Astrocyte (in vitro differentiated cells and primary cell): Measurements from ENCODE around the gene IL1RAPL2. TPM values are rescaled to one million over a fixed set of nuclear protein-coding genes. Genes with fewer than 3 reads are reported as not detected.

Experiments used
- DNase-seq: peaks from one replicate; pipeline ENCODE4 v3.0.0-alpha.2; 2010; ENCODE audit warnings: low read depth
- FAIRE-seq: peaks from 2 replicates; lab custom pipeline; 2011; peaks lifted over from hg19 to GRCh38; lab: Jason Lieb, UNC
- H2AFZ ChIP-seq: 2 replicates; pipeline ENCODE4 v1.6.0; 2012; ENCODE audit warnings: low read depth, low read length, inconsistent platforms
- H3K27ac ChIP-seq: 2 replicates; pipeline ENCODE4 v1.5.1; 2011; ENCODE audit warnings: low read depth, low read length, inconsistent platforms
- H3K27me3 ChIP-seq: 2 replicates; pipeline ENCODE4 v1.6.0; 2011; ENCODE audit warnings: low read length, inconsistent platforms; ENCODE audit not compliant: insufficient read depth
- H3K36me3 ChIP-seq: 2 replicates; pipeline ENCODE4 v1.5.1; 2011; ENCODE audit warnings: low read length, inconsistent platforms; ENCODE audit not compliant: insufficient read depth
- H3K4me1 ChIP-seq: 2 replicates; pipeline ENCODE4 v1.5.1; 2011; ENCODE audit warnings: low read length, inconsistent platforms; ENCODE audit not compliant: insufficient read depth
- H3K4me2 ChIP-seq: 2 replicates; pipeline ENCODE4 v1.6.0; 2012; ENCODE audit warnings: low read length, inconsistent platforms
- H3K4me3 ChIP-seq: 2 replicates; pipeline ENCODE4 v1.5.1; 2011; ENCODE audit warnings: low read depth, mild to moderate bottlenecking, low read length, inconsistent platforms; ENCODE audit not compliant: insufficient read depth
- H3K79me2 ChIP-seq: 2 replicates; pipeline ENCODE4 v1.6.0; 2012; ENCODE audit warnings: mild to moderate bottlenecking, low read length, inconsistent platforms; ENCODE audit not compliant: insufficient read depth
- H3K9ac ChIP-seq: 2 replicates; pipeline ENCODE4 v1.6.0; 2012; ENCODE audit warnings: mild to moderate bottlenecking, low read length, inconsistent platforms
- H3K9me3 ChIP-seq: 2 replicates; pipeline ENCODE4 v1.5.1; 2012; ENCODE audit warnings: low read depth, mild to moderate bottlenecking, low read length, inconsistent platforms; ENCODE audit not compliant: insufficient read depth
- H4K20me1 ChIP-seq: 2 replicates; pipeline ENCODE4 v1.6.0; 2012; ENCODE audit warnings: low read length, inconsistent platforms; ENCODE audit not compliant: insufficient read depth
- H3K27ac Mint-ChIP-seq: one replicate; pipeline ENCODE4 v1.8.0; 2021; ENCODE audit warnings: mild to moderate bottlenecking, mixed read lengths; ENCODE audit not compliant: unreplicated experiment
- H3K27me3 Mint-ChIP-seq: one replicate; pipeline ENCODE4 v1.8.0; 2021; ENCODE audit warnings: low read depth, mixed read lengths; ENCODE audit not compliant: unreplicated experiment
- H3K36me3 Mint-ChIP-seq: one replicate; pipeline ENCODE4 v1.8.0; 2021; ENCODE audit warnings: low read depth, mixed read lengths; ENCODE audit not compliant: unreplicated experiment
- H3K4me1 Mint-ChIP-seq: one replicate; pipeline ENCODE4 v1.8.0; 2021; ENCODE audit warnings: low read depth, mixed read lengths; ENCODE audit not compliant: unreplicated experiment
- H3K4me3 Mint-ChIP-seq: one replicate; pipeline ENCODE4 v1.8.0; 2021; ENCODE audit warnings: mild to moderate bottlenecking, moderate library complexity, mixed read lengths; ENCODE audit not compliant: unreplicated experiment
- H3K9me3 Mint-ChIP-seq: one replicate; pipeline ENCODE4 v1.8.0; 2021; ENCODE audit warnings: mild to moderate bottlenecking, mixed read lengths; ENCODE audit not compliant: unreplicated experiment
- CTCF ChIP-seq: IDR thresholded peaks from 2 replicates; pipeline ENCODE4 v1.5.1; 2011; ENCODE audit warnings: low read depth, mild to moderate bottlenecking, inconsistent platforms, low read length, moderate library complexity; ENCODE audit not compliant: insufficient read depth
- EZH2 ChIP-seq: IDR thresholded peaks from 2 replicates; pipeline ENCODE4 v1.6.1; 2012; ENCODE audit warnings: mild to moderate bottlenecking, low read length, inconsistent platforms; ENCODE audit not compliant: insufficient read depth
- total RNA-seq: library from RNA; stranded (reverse); gene quantifications from 2 replicates; pipeline ENCODE4 v1.2.1, GENCODE V29; 2021

IL1RAPL2 gene
- total RNA-seq, 1 donor from 2014 or later = 0.16 TPM

DNA sequence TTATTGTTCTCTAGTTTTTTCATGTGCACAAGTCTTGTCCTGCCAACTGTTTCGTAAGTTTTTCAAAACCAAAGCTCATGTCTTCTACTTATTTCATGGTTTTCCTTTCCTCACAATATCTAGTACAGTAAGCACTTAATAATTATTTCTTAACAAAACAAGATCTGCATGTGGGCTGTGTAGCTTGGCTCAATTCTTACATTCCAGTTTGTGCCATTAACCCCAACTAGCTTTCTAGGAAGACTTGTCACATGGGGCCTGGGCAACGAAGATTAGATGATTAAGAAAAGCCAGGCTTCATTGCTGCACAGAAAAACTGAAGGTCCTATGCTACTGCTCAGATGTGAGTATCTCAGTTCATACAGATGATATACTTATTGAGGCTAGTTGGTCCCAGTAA lies 809.8 kb downstream of the IL1RAPL2 start:
- no peak for FAIRE-seq
- no peak for TF ChIP-seq EZH2
- no peak for TF ChIP-seq CTCF
- H3K4me1 Mint-ChIP-seq = no peaks in the 10 kb centered on the region
- H3K4me1 ChIP-seq = no peaks in the 10 kb centered on the region
- no peaks in the 10 kb centered on the region for H3K27me3 ChIP-seq
- peak; percentile 2 for DNase-seq
- no peak overlapping the region for H2AFZ ChIP-seq
- H3K79me2 ChIP-seq = no peaks in the 10 kb centered on the region
- no peaks in the 10 kb centered on the region for H3K27me3 Mint-ChIP-seq
- H3K36me3 ChIP-seq = no peaks in the 10 kb centered on the region
- H3K4me3 ChIP-seq = no peak overlapping the region
- H3K27ac ChIP-seq = no peak overlapping the region
- no peaks in the 10 kb centered on the region for H3K36me3 Mint-ChIP-seq
- H3K4me2 ChIP-seq = no peak overlapping the region
- H3K9me3 ChIP-seq = no peaks in the 10 kb centered on the region
- no peaks in the 10 kb centered on the region for H3K9me3 Mint-ChIP-seq
- H3K9ac ChIP-seq = no peak overlapping the region
- H4K20me1 ChIP-seq = no peaks in the 10 kb centered on the region
- no peak overlapping the region for H3K4me3 Mint-ChIP-seq
- H3K27ac Mint-ChIP-seq = no peak overlapping the region

DNA sequence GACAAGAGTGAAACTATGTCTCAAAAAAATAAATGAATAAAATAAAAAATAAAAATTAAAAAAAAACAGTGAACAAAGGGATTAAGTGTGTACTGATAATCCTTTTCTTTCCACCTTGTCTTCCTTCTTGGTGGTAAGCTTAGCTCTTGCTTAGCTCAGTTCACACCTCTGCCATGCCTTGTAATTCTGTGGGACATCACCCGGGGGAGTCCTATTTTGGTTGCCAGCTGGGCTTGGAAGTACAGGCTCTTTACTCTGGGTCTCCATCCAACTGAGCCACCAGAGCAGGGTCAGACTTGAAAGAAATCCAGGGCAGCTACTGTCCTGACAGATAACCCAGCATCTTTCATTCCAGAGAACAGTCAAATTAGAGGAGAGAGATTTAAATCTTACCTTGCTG lies 858.7 kb downstream of the IL1RAPL2 start:
- Histone ChIP-seq H3K27ac (no peak overlapping the region), H3K4me3 (no peak overlapping the region), H3K79me2 (no peaks in the 10 kb centered on the region), H4K20me1 (no peaks in the 10 kb centered on the region), H3K9me3 (no peaks in the 10 kb centered on the region), H3K4me2 (no peak overlapping the region), H3K4me1 (no peaks in the 10 kb centered on the region), H3K36me3 (no peaks in the 10 kb centered on the region), H3K9ac (no peak overlapping the region), H2AFZ (no peak overlapping the region), H3K27me3 (no peaks in the 10 kb centered on the region)
- Mint-ChIP-seq H3K27me3 (no peaks in the 10 kb centered on the region), H3K9me3 (no peaks in the 10 kb centered on the region), H3K36me3 (no peaks in the 10 kb centered on the region), H3K27ac (no peak overlapping the region), H3K4me1 (no peaks in the 10 kb centered on the region), H3K4me3 (no peak overlapping the region)
- DNase-seq (no peak), FAIRE-seq (no peak)
- TF ChIP-seq EZH2 = no peak
- TF ChIP-seq CTCF = no peak

DNA sequence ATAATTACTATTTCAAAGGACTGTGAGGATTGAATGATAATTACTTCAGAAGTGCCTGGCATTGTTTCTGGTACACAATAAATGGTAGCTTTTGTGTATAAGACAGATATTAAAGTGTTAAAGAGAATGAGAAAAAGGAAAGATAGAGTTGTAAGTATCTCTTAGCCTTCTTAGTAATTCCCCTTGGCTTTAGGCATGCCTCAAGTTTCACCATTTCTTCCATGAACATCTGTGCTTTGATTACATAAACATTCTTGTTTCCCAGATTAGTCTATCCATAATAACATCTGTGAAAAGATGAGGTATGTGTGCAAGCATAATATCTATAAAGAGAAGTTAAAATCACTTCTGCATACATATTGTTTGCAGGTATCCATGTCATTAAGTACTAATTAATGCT lies 885.4 kb downstream of the IL1RAPL2 start:
- H3K27ac ChIP-seq = no peak overlapping the region
- TF ChIP-seq EZH2 (no peak), CTCF (no peak)
- no peak overlapping the region for H3K4me2 ChIP-seq
- H3K79me2 ChIP-seq = no peaks in the 10 kb centered on the region
- no peak overlapping the region for H3K4me3 Mint-ChIP-seq
- no peaks in the 10 kb centered on the region for H3K4me1 Mint-ChIP-seq
- no peak overlapping the region for H3K9ac ChIP-seq
- no peaks in the 10 kb centered on the region for H3K9me3 Mint-ChIP-seq
- H3K27me3 Mint-ChIP-seq = no peaks in the 10 kb centered on the region
- no peak overlapping the region for H3K4me3 ChIP-seq
- no peak overlapping the region for H2AFZ ChIP-seq
- no peaks in the 10 kb centered on the region for H4K20me1 ChIP-seq
- no peaks in the 10 kb centered on the region for H3K36me3 Mint-ChIP-seq
- H3K9me3 ChIP-seq = no peaks in the 10 kb centered on the region
- no peaks in the 10 kb centered on the region for H3K36me3 ChIP-seq
- no peaks in the 10 kb centered on the region for H3K4me1 ChIP-seq
- FAIRE-seq = no peak
- H3K27me3 ChIP-seq = no peaks in the 10 kb centered on the region
- no peak overlapping the region for H3K27ac Mint-ChIP-seq
- no peak for DNase-seq
